D341Med (cell line): ENCODE results near the gene CDC42.
A peak's percentile ranks its signal among the peaks of the same experiment; 100 is the strongest.

Experiments used
- DNase-seq: peaks from one replicate; pipeline ENCODE4 v3.0.0; 2012; ENCODE audit warnings: low spot score

Gene CDC42

GRCh38 chr1:22111115-22111514, 58.6 kb downstream of the CDC42 start:
- no peak for DNase-seq

- no peak for DNase-seq
Observed at GRCh38 chr1:22111620-22112019, 59.1 kb downstream of the CDC42 start.

GRCh38 chr1:22112554-22112953, 60.0 kb downstream of the CDC42 start:
- no peak for DNase-seq

- peak; percentile 64 for DNase-seq
Observed at GRCh38 chr1:22114083-22115012, 61.8 kb downstream of the CDC42 start.

- no peak for DNase-seq
Observed at GRCh38 chr1:22115286-22115685, 62.8 kb downstream of the CDC42 start.

GRCh38 chr1:22117238-22117637, 64.7 kb downstream of the CDC42 start:
- DNase-seq: no peak

- no peak for DNase-seq
Observed at GRCh38 chr1:22117851-22118250, 65.3 kb downstream of the CDC42 start.

GRCh38 chr1:22118291-22118992, 65.9 kb downstream of the CDC42 start:
- DNase-seq: no peak

- no peak for DNase-seq
Observed at GRCh38 chr1:22119626-22120468, 67.3 kb downstream of the CDC42 start.

GRCh38 chr1:22120469-22120790, 67.9 kb downstream of the CDC42 start:
- no peak for DNase-seq

GRCh38 chr1:22121421-22121911, 69.0 kb downstream of the CDC42 start:
- DNase-seq: no peak

- no peak for DNase-seq
Observed at GRCh38 chr1:22122273-22123070, 70.0 kb downstream of the CDC42 start.

GRCh38 chr1:22123071-22123390, 70.5 kb downstream of the CDC42 start:
- DNase-seq: no peak

GRCh38 chr1:22123901-22124404, 71.4 kb downstream of the CDC42 start:
- no peak for DNase-seq

GRCh38 chr1:22124592-22125229, 72.2 kb downstream of the CDC42 start:
- DNase-seq: no peak

GRCh38 chr1:22126531-22126930, 74.0 kb downstream of the CDC42 start:
- DNase-seq: no peak

- DNase-seq: no peak
Observed at GRCh38 chr1:22127248-22127647, 74.7 kb downstream of the CDC42 start.

- DNase-seq: no peak
Observed at GRCh38 chr1:22127731-22128130, 75.2 kb downstream of the CDC42 start.

- DNase-seq: no peak
Observed at GRCh38 chr1:22128392-22128791, 75.9 kb downstream of the CDC42 start.

- DNase-seq: no peak
Observed at GRCh38 chr1:22129501-22130117, 77.1 kb downstream of the CDC42 start.

- DNase-seq: no peak
Observed at GRCh38 chr1:22131062-22131461, 78.6 kb downstream of the CDC42 start.
